ENCODE data around the gene LMBR1.

DNA sequence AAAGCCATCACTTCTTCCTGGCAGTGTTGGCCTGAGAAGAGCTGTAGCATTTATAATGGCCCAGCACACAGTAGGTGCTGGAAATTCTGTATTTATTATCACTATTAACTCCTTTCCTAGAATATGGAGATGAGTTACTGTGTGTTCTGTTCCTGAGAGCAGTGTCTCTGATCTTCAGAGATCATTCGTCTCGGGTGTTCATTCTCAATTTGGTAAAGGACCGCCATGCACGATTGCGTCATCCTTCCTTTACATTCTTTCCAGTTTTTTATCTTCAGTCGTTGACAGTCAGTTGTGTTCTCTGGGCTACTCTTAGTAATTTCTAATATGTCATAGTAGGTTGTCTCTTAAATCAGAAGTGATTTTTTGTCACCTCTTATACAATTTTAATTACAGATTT lies 233.8 kb downstream of the LMBR1 start:
- TF ChIP-seq, protein P1, sequence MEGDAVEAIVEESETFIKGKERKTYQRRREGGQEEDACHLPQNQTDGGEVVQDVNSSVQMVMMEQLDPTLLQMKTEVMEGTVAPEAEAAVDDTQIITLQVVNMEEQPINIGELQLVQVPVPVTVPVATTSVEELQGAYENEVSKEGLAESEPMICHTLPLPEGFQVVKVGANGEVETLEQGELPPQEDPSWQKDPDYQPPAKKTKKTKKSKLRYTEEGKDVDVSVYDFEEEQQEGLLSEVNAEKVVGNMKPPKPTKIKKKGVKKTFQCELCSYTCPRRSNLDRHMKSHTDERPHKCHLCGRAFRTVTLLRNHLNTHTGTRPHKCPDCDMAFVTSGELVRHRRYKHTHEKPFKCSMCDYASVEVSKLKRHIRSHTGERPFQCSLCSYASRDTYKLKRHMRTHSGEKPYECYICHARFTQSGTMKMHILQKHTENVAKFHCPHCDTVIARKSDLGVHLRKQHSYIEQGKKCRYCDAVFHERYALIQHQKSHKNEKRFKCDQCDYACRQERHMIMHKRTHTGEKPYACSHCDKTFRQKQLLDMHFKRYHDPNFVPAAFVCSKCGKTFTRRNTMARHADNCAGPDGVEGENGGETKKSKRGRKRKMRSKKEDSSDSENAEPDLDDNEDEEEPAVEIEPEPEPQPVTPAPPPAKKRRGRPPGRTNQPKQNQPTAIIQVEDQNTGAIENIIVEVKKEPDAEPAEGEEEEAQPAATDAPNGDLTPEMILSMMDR (IDR thresholded peaks at IDR 0.05; ENCODE audit: insufficient read depth, low read depth, low read length) = no peak
- TF ChIP-seq EZH2 (IDR thresholded peaks at IDR 0.05; ENCODE audit: insufficient read depth, low read length) = no peak

All from astrocyte (in vitro differentiated cells and primary cell).